NB4 (cell line): ENCODE data around the gene CORO6.
"Not testable (repeated sequence)": the region's sequence is repeated elsewhere in the genome, so short reads cannot be mapped to it uniquely, and the experiment has no call there.

Experiments used
- DNase-seq: peaks from one replicate; pipeline ENCODE4 v3.0.0; 2010; ENCODE audit warnings: low read depth
- H3K4me3 ChIP-seq: one replicate; pipeline ENCODE4 v1.5.1; 2011; ENCODE audit warnings: mild to moderate bottlenecking, low read depth, low read length, moderate library complexity
- MYC ChIP-seq: IDR thresholded peaks from 2 replicates; pipeline ENCODE4 v1.6.1; 2011; ENCODE audit warnings: low read depth, low read length
- POLR2A ChIP-seq: IDR thresholded peaks from 2 replicates; pipeline ENCODE4 v1.6.1; 2011; ENCODE audit warnings: mild to moderate bottlenecking; ENCODE audit not compliant: insufficient read length; ENCODE audit errors: extremely low read depth
- TF ChIP-seq, protein P1 (sequence below): IDR thresholded peaks from 2 replicates; pipeline ENCODE4 v1.6.1; 2011; ENCODE audit warnings: low read depth, low read length
- TF ChIP-seq, protein P2 (sequence below): IDR thresholded peaks from one replicate; pipeline ENCODE4 v1.5.1; 2012; ENCODE audit warnings: low read depth, low read length

The CORO6 gene

DNA sequence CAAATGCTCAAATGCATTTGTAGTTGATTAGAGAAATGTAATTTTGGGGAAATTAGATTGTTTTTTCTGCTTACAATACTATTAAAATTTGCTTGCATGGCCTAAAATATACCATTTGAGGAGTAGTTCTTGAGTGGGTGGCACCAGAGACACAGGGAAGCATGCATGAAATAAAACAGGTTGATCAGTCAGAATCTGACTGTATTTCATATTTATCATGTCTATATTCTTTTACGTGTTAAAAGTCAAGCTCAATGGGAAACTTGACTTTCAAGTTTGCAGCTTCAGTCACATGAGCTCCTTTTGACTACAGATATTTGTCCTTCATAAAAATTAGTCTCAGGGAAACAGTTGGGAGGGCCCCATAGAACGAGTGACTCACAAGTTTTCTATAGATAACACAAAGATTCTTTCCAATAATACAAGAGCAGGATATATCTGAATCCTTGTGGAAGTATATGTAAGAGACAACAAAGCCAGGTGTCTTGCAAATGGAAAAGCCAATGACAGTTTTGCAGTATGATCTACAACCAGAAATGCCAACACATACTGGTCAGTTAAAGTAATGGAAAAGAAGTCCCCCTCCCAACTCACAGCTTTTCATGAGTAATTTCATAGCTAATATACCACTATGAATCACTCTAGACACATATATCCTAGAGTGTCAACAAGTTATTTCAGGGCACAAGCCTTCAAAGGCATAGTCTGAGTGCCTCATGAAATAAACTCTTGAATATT, 42.2 kb upstream of the CORO6 start:
- DNase-seq = no peak
- H3K4me3 ChIP-seq = no peak overlapping the region
- TF ChIP-seq MYC = no peak

DNA sequence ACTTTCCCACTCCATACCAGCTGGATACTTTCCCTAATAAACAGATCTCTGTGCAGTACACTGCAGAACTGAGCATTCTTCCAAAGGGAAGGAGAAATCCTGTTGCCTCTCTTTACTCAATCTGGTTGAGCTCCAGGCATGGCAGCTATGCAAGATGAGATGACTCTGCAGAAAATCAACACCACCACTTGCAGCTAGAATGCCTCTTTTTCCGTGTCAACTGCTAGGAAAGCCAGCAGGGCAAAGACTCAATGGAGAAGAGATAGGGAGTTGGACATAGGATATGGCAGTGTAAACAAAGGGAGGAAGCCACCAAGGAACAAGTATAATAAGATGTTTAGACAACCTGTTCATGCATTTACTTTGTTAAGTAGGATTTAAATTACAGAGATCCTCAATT, 40.4 kb upstream of the CORO6 start:
- TF ChIP-seq, protein P1, sequence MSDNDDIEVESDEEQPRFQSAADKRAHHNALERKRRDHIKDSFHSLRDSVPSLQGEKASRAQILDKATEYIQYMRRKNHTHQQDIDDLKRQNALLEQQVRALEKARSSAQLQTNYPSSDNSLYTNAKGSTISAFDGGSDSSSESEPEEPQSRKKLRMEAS = no peak
- H3K4me3 ChIP-seq = no peak overlapping the region
- no peak for DNase-seq

DNA sequence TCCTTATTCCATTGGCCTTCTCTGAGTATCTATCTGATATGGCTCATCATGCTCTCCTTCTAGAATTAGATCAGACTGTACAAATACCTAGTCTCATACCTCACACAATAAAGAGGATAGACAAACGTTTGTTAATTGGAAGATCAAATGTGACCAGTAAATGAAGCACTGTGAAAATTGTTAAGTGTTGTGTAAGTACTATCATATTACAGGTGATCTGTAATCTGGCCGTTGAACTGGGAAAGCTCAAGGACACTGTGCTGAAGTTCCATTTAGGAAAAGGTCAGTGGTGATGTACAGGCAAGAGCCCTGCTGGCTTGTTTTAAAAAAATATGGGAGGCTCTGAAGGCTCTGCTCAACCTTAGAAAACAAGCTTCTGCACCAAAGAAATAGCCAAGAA, 38.5 kb upstream of the CORO6 start:
- TF ChIP-seq, protein P1 = no peak
- TF ChIP-seq, protein P2, sequence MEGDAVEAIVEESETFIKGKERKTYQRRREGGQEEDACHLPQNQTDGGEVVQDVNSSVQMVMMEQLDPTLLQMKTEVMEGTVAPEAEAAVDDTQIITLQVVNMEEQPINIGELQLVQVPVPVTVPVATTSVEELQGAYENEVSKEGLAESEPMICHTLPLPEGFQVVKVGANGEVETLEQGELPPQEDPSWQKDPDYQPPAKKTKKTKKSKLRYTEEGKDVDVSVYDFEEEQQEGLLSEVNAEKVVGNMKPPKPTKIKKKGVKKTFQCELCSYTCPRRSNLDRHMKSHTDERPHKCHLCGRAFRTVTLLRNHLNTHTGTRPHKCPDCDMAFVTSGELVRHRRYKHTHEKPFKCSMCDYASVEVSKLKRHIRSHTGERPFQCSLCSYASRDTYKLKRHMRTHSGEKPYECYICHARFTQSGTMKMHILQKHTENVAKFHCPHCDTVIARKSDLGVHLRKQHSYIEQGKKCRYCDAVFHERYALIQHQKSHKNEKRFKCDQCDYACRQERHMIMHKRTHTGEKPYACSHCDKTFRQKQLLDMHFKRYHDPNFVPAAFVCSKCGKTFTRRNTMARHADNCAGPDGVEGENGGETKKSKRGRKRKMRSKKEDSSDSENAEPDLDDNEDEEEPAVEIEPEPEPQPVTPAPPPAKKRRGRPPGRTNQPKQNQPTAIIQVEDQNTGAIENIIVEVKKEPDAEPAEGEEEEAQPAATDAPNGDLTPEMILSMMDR = no peak
- TF ChIP-seq POLR2A (no peak), MYC (no peak)
- H3K4me3 ChIP-seq = no peak overlapping the region
- no peak for DNase-seq

DNA sequence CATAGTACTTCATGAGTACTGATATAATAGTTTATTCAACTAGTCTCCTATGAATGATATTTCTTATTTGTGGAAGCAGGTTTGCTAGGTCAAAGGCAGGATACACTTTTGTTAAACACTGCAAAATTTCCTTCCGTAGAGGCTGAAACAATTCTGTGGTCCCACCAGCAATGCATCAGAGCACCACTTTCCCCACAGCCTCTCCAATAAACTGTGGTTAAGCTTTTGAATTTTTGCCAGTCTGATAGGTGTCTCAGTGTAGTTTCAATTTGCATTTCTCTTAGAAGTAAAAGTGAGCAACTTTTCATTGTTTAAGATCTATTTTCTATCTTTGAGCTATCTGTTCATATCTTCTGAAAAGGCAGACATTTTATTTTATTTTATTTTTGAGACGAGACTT, 36.4 kb upstream of the CORO6 start:
- TF ChIP-seq MYC (no peak), POLR2A (no peak)
- TF ChIP-seq, protein P1 = no peak
- TF ChIP-seq, protein P2 = no peak
- DNase-seq = no peak
- H3K4me3 ChIP-seq = no peak overlapping the region

DNA sequence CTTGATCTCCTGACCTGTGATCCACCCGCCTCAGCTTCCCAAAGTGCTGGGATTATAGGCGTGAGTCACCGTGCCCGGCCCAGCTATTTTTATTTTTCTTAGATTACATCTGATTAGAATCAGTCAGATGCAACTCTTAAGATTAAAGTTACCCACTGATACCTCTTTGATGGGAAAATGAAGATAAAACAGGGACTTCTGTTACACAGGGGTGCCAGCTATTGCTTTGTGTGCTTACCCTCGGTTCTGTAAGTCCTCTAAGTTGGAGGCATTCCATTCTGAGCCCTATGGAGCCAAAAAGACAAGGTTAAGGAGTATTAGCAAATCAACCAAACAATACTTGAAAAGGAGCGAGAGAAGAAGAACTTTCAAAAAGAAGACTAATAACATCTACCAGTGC, 32.6 kb upstream of the CORO6 start:
- no peak for TF ChIP-seq POLR2A
- DNase-seq = no peak
- no peak overlapping the region for H3K4me3 ChIP-seq

DNA sequence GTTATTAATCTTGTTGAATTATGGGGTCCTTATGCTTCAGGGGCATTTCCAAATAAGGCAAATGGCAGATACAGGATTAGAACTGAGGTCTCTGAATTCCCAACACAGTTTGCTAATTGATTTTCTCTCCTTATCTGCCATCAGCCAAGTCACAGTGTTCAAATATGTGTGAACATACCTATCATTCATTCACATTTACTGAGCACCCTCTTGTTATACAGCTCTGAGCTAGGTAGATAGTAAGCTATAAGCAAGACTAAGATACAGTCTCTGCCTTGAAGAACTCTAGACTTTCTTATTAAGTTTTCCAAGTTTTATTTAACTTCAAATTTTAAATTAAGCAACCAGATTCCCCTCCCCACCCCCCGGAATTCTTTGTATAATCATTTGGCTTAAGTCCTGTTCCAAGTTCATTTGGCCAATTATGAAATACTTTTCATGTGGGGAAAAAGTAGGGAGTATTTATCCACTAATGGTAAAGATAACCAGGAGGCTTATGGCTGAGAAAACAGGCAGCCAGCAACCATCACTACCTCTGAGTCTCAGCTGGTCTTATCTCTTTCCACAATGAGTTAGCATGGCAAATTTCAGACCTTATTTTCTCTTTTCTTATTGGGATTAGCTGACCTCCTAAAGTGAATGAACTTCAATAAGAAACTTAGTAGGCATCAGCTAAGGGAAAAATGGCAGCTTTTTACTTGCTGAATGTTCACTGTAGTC, 31.4 kb upstream of the CORO6 start:
- no peak overlapping the region for H3K4me3 ChIP-seq
- DNase-seq = no peak
- TF ChIP-seq, protein P2 = no peak
- no peak for TF ChIP-seq MYC
- TF ChIP-seq, protein P1 = no peak
- TF ChIP-seq POLR2A = no peak

DNA sequence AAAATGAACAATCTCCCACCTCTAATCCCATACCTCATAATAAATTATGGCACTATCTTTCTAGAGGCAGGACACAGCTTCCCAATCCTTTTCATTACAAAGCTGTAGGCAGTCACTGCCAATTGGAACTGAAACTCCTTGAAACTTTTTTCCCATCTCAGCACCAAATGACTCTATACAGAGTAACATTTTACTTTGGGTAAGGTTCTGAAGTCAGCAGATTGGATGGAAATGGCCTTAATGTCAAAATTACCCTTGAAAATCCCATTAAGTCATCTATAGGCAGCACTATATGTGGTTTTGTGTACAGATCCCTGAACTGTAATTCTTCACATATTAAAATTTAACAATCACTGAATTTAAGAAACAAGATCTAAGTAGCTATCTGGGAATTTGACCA, 30.3 kb upstream of the CORO6 start:
- DNase-seq = no peak
- no peak overlapping the region for H3K4me3 ChIP-seq
- no peak for TF ChIP-seq MYC
- no peak for TF ChIP-seq POLR2A
- TF ChIP-seq, protein P2 = no peak
- TF ChIP-seq, protein P1 = no peak

DNA sequence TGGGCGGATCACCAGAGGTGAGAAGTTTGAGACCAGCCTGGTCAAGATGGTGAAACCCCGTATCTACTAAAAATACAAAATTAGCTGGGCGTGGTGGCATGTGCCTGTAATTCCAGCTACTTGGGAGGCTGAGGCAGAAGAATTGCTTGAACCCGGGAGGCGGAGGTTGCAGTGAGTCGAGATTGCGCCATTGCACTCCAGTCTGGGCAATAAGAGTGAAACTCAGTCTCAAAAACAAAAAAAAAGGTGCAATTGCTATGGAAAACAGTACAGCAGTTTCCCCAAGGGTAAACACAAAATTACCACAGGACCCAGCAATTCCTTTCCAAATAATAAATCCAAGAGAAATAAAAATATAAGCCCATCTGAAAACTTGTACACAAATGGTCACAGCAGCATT, 29.2 kb upstream of the CORO6 start:
- not testable (repeated sequence) for H3K4me3 ChIP-seq, DNase-seq
